ENCODE results near the gene ADORA1. TPM values are rescaled to one million over a fixed set of nuclear protein-coding genes. Genes with fewer than 3 reads are reported as not detected.

Gene ADORA1
- 0.46 to 0.94 TPM (median 0.67 TPM) in 5 replicates for total RNA-seq (2022; extraction: Qiagen RNA extraction)

GRCh38 chr1:203127666-203128430 is at the start of gene ADORA1:
ADORA1 (plus strand) TSS chr1:203127726; CDS start chr1:203128842, 1,116 bp downstream.

GRCh38 chr1:203085528-203086406 is 41.8 kb upstream of the ADORA1 start, which contains the start of gene MYOG:
MYOG (minus strand) TSS chr1:203086012; CDS start chr1:203085961, 51 bp downstream.

GRCh38 chr1:203175237-203175826 is 47.8 kb downstream of the ADORA1 start, which contains the start of gene MYBPH:
MYBPH (minus strand) TSS chr1:203175826; CDS start chr1:203175755, 71 bp downstream.

GRCh38 chr1:203186446-203187303 is 59.1 kb downstream of the ADORA1 start, which contains the start of gene CHI3L1:
CHI3L1 (minus strand) TSS chr1:203186704; CDS start chr1:203186623, 81 bp downstream.

Other genes with a start within 250 kb of the ADORA1 start
- 13.7 to 15.4 TPM (median 14.3 TPM) in 5 replicates for gene RABIF, start 238.6 kb upstream of the ADORA1 start, total RNA-seq (2022; extraction: Qiagen RNA extraction)
- 16.5 to 19.1 TPM (median 16.8 TPM) in 5 replicates for gene KLHL12, start 200.5 kb upstream of the ADORA1 start, total RNA-seq (2022; extraction: Qiagen RNA extraction)
- gene ADIPOR1, start 169.4 kb upstream of the ADORA1 start, total RNA-seq (2022; extraction: Qiagen RNA extraction): 56.6 to 71.0 TPM (median 68.0 TPM) in 5 replicates
- 19.3 to 21.4 TPM (median 20.6 TPM) in 5 replicates for gene CYB5R1, start 160.5 kb upstream of the ADORA1 start, total RNA-seq (2022; extraction: Qiagen RNA extraction)
- 43.4 to 52.9 TPM (median 48.8 TPM) in 5 replicates for gene TMEM183A, start 120.4 kb upstream of the ADORA1 start, total RNA-seq (2022; extraction: Qiagen RNA extraction)
- 0.13 to 0.42 TPM (median 0.34 TPM) in 5 replicates for gene PPFIA4, start 101.2 kb upstream of the ADORA1 start, total RNA-seq (2022; extraction: Qiagen RNA extraction)
- gene MYOG, start 41.7 kb upstream of the ADORA1 start, total RNA-seq (2022; extraction: Qiagen RNA extraction): not detected in 5 replicates
- gene MYBPH, start 48.1 kb downstream of the ADORA1 start, total RNA-seq (2022; extraction: Qiagen RNA extraction): 0.05 TPM in 1 of 5 replicates, not detected in the others
- gene CHI3L1, start 59.0 kb downstream of the ADORA1 start, total RNA-seq (2022; extraction: Qiagen RNA extraction): 0.11 to 0.24 TPM in 2 of 5 replicates, not detected in the others
- not detected in 5 replicates for gene CHIT1, start 101.9 kb downstream of the ADORA1 start, total RNA-seq (2022; extraction: Qiagen RNA extraction)
- gene BTG2, start 177.8 kb downstream of the ADORA1 start, total RNA-seq (2022; extraction: Qiagen RNA extraction): 11.2 to 15.5 TPM (median 14.6 TPM) in 5 replicates
- 0.02 to 0.04 TPM (median 0.03 TPM) in 3 of 5 replicates, not detected in the others for gene FMOD, start 223.4 kb downstream of the ADORA1 start, total RNA-seq (2022; extraction: Qiagen RNA extraction)